Pancreas (tissue), 10 donors: ENCODE data around the gene DRAM2. TPM values are rescaled to one million over a fixed set of nuclear protein-coding genes. Genes with fewer than 3 reads are reported as not detected.
"Not testable (repeated sequence)": the region's sequence is repeated elsewhere in the genome, so short reads cannot be mapped to it uniquely, and the experiment has no call there.

ENCODE experiments used
- ATAC-seq, 4 donors: fragments of 200-7000 bp; cut with Tn5 transposase; one replicate each; pipeline versions ENCODE4 v1.8.0 to v1.9.1; 2020; ENCODE audit warnings: mild to moderate bottlenecking in 4 of 4, moderate library complexity in 4 of 4
- DNase-seq, 6 donors: peaks; one replicate each; pipeline ENCODE4 v3.0.0-alpha.2; 2020
- FAIRE-seq: peaks from 2 replicates; lab custom pipeline; 2012; peaks lifted over from hg19 to GRCh38; lab: Jason Lieb, UNC
- H3K27ac ChIP-seq, 4 donors: fragments of 200-600 bp; sonication (generic); 1 replicate in 3 of 4; 2 replicates in 1 of 4; pipeline versions ENCODE4 v1.5.0 to v1.8.0; 2020
- H3K27me3 ChIP-seq, 4 donors: fragments of 200-600 bp; one replicate each; pipeline ENCODE4 v1.8.0; 2021
- H3K36me3 ChIP-seq, 3 donors: fragments of 200-600 bp; sonication (generic) in 1 of 3; one replicate each; pipeline versions ENCODE4 v1.5.0 to v1.8.0; 2020 to 2021
- H3K4me1 ChIP-seq, 3 donors: fragments of 200-600 bp; one replicate each; pipeline ENCODE4 v1.8.0; 2021
- H3K4me3 ChIP-seq, 4 donors: fragments of 200-600 bp; sonication (generic) in 2 of 4; one replicate each; pipeline versions ENCODE4 v1.5.0 to v1.8.0; 2020 to 2021
- H3K9me3 ChIP-seq, 4 donors: fragments of 200-600 bp; one replicate each; pipeline ENCODE4 v1.8.0; 2021
- CTCF ChIP-seq, 4 donors: fragments of 200-600 bp; sonication (generic) in 3 of 4; IDR thresholded peaks; one replicate each; pipeline versions ENCODE4 v1.5.0 to v1.8.0; 2021; ENCODE audit warnings: antibody characterized with exemption in 4 of 4
- WGBS, 2 donors: extraction: QIAGEN DNeasy Blood & Tissue Kit; methylation state at CpG; one replicate each; pipeline ENCODE4 v1.1.7; 2013; 5-methylcytosine and 5-hydroxymethylcytosine counted together
- intact Hi-C, 3 donors: fragments of 100-400 bp; cut with DNase I; formaldehyde crosslinking; loops; one replicate each; pipeline versions ENCODE4 v1.11.1 to v1.14.2; 2022
- polyA plus RNA-seq, 2 donors: library from polyadenylated mRNA; stranded (reverse); fragments of 200-250 nt; gene quantifications; one replicate each; pipeline ENCODE4 v1.2.3, GENCODE V29; 2013
- total RNA-seq, 6 donors: library from RNA; stranded (reverse); fragmentation: NEBNext Ultra II Directional in 4 of 6; extraction: Animal tissue kit (Norgen Biotek cat#: 25700) in 4 of 6; gene quantifications; one replicate each; pipeline versions ENCODE4 v1.2.1 to v1.2.4, GENCODE V29; 2021 to 2023
- donor health status: healthy with polysubstance abuse.
- donor health status: DM: no; HTN: no; CAD: no; lungs with moderate emphysema.
- donor health status: DM: no; HTN: no; CAD: no.
- donor health status: control.
- donor health status: control.
- donor health status: Bipolar disorder and iron deficiency.
- donor health status: DM: yes; HTN: yes; CAD: no.
- donor health status: DM: no; HTN: no; CAD: no.
- donor health status: DM: no; HTN: no; CAD: no.
- donor health status: DM: yes; HTN: yes; CAD: no.

Gene DRAM2
- total and polyA plus RNA-seq, 8 donors = 10.2 to 32.2 (median 16.6) TPM

GRCh38 chr1:111101854-111102642 is 37.8 kb downstream of the DRAM2 start:
- WGBS, 2 donors = 86 to 90% methylated on average over 5 of the region's 5 CpGs
- H3K27me3 ChIP-seq = no peaks in the 10 kb centered on the region
- FAIRE-seq (no peak), DNase-seq (no peak), ATAC-seq (no peak)
- no peaks in the 10 kb centered on the region for H3K36me3 ChIP-seq
- no peak for TF ChIP-seq CTCF (IDR thresholded peaks at IDR 0.05)
- intact Hi-C loops = no loop called here
- H3K27ac ChIP-seq = no peak overlapping the region
- H3K4me1 ChIP-seq = no peaks in the 10 kb centered on the region
- H3K4me3 ChIP-seq = no peak overlapping the region
- H3K9me3 ChIP-seq = no peaks in the 10 kb centered on the region

GRCh38 chr1:111099289-111099688 is 40.6 kb downstream of the DRAM2 start:
- H3K27me3 ChIP-seq = no peaks in the 10 kb centered on the region
- ATAC-seq (no peak), DNase-seq (no peak), FAIRE-seq (no peak)
- WGBS, 2 donors = 79 to 87% methylated on average over 1 of the region's 1 CpG
- H3K4me3 ChIP-seq = no peak overlapping the region
- no peak overlapping the region for H3K27ac ChIP-seq
- no peaks in the 10 kb centered on the region for H3K36me3 ChIP-seq
- no peaks in the 10 kb centered on the region for H3K4me1 ChIP-seq
- TF ChIP-seq CTCF (IDR thresholded peaks at IDR 0.05) = no peak
- no peaks in the 10 kb centered on the region for H3K9me3 ChIP-seq
- intact Hi-C loops = no loop called here

- WGBS, 2 donors = 56 to 62% methylated on average over 2 of the region's 2 CpGs
- Histone ChIP-seq H3K27me3 (no peaks in the 10 kb centered on the region), H3K27ac (no peak overlapping the region), H3K36me3 (no peaks in the 10 kb centered on the region), H3K4me3 (no peak overlapping the region), H3K4me1 (no peaks in the 10 kb centered on the region), H3K9me3 (no peaks in the 10 kb centered on the region)
- intact Hi-C loops = no loop called here
- no peak for DNase-seq
- no peak for TF ChIP-seq CTCF (IDR thresholded peaks at IDR 0.05)
- FAIRE-seq = no peak
- ATAC-seq = no peak
Measured at GRCh38 chr1:111097356-111098099, 42.4 kb downstream of the DRAM2 start.

- H3K4me1 ChIP-seq, H3K36me3 ChIP-seq, intact Hi-C loops, FAIRE-seq, H3K27ac ChIP-seq, H3K4me3 ChIP-seq, ATAC-seq, H3K9me3 ChIP-seq, H3K27me3 ChIP-seq, DNase-seq: not testable (repeated sequence)
- WGBS, 2 donors = 89 to 94% methylated on average over 3 of the region's 3 CpGs
Measured at GRCh38 chr1:111095421-111095820, 44.5 kb downstream of the DRAM2 start.

- Histone ChIP-seq H3K4me1 (no peaks in the 10 kb centered on the region), H3K9me3 (no peaks in the 10 kb centered on the region), H3K27me3 (no peaks in the 10 kb centered on the region), H3K36me3 (no peaks in the 10 kb centered on the region), H3K4me3 (no peak overlapping the region), H3K27ac (no peak overlapping the region)
- TF ChIP-seq CTCF (IDR thresholded peaks at IDR 0.05) = no peak
- ATAC-seq (no peak), DNase-seq (no peak), FAIRE-seq (no peak)
- intact Hi-C loops = no loop called here
Measured at GRCh38 chr1:111089638-111090037, 50.3 kb downstream of the DRAM2 start.
